IPS DF 6.9 (cell line): ENCODE measurements around the gene ARRB2.
A peak's percentile ranks its signal among the peaks of the same experiment; 100 is the strongest.

Source experiments
- DNase-seq: peaks from one replicate; pipeline ENCODE4 v3.0.0-alpha.2; 2013; ENCODE audit warnings: low read depth, low spot score
- H3K27ac ChIP-seq: one replicate; pipeline ENCODE4 v1.5.1; 2013; ENCODE audit warnings: low read length, control low read depth
- H3K27me3 ChIP-seq: 2 replicates; pipeline ENCODE4 v1.6.1; 2013; ENCODE audit warnings: mild to moderate bottlenecking, low read length; ENCODE audit not compliant: control insufficient read depth, insufficient read depth
- H3K36me3 ChIP-seq: 2 replicates; pipeline ENCODE4 v1.6.1; 2013; ENCODE audit warnings: low read length; ENCODE audit not compliant: control insufficient read depth, insufficient read depth
- H3K4me1 ChIP-seq: 2 replicates; pipeline ENCODE4 v1.6.1; 2013; ENCODE audit warnings: low read length; ENCODE audit not compliant: control insufficient read depth, insufficient read depth
- H3K4me3 ChIP-seq: 2 replicates; pipeline ENCODE4 v1.5.1; 2013; ENCODE audit warnings: mild to moderate bottlenecking, low read length
- H3K9me3 ChIP-seq: 2 replicates; pipeline ENCODE4 v1.6.1; 2013; ENCODE audit warnings: low read length, inconsistent platforms; ENCODE audit not compliant: control insufficient read depth, insufficient read depth
- WGBS: extraction: QIAGEN DNeasy Blood & Tissue Kit; methylation state at CpG from one replicate; pipeline ENCODE4 v1.1.7; 2013; ENCODE audit warnings: mixed read lengths, missing lambda C conversion rate; ENCODE audit not compliant: insufficient read length, insufficient coverage; 5-methylcytosine and 5-hydroxymethylcytosine counted together

ARRB2 gene

GRCh38 chr17:4709794-4710692 is at the start of gene ARRB2:
Gene ARRB2, plus strand, starts transcription at chr17:4710632. Its CDS starts 90 bp downstream, at chr17:4710722.
- Histone ChIP-seq H3K27ac (no peak within 1 kb of the TSS), H3K4me1 (peaks cover 3% of the 10 kb centered on the region), H3K9me3 (no peaks in the 10 kb centered on the region), H3K4me3 (peak within 1 kb of the TSS; percentile 67), H3K36me3 (no peaks in the 10 kb centered on the region), H3K27me3 (no peaks in the 10 kb centered on the region)
- DNase-seq: peak; percentile 91
- no CpG with 5 or more reads among the region's 67 CpGs for WGBS

GRCh38 chr17:4663711-4664110 is 46.7 kb upstream of the ARRB2 start:
- no peaks in the 10 kb centered on the region for H3K36me3 ChIP-seq
- H3K27ac ChIP-seq: no peak overlapping the region
- H3K4me1 ChIP-seq: no peaks in the 10 kb centered on the region
- no CpG with 5 or more reads among the region's 8 CpGs for WGBS
- DNase-seq: no peak
- no peak overlapping the region for H3K4me3 ChIP-seq
- H3K9me3 ChIP-seq: no peaks in the 10 kb centered on the region
- no peaks in the 10 kb centered on the region for H3K27me3 ChIP-seq

GRCh38 chr17:4664230-4664629 is 46.2 kb upstream of the ARRB2 start:
- no peaks in the 10 kb centered on the region for H3K27me3 ChIP-seq
- H3K27ac ChIP-seq: no peak overlapping the region
- no peaks in the 10 kb centered on the region for H3K4me1 ChIP-seq
- no peak for DNase-seq
- no peaks in the 10 kb centered on the region for H3K9me3 ChIP-seq
- WGBS: no CpG with 5 or more reads among the region's 9 CpGs
- H3K4me3 ChIP-seq: no peak overlapping the region
- no peaks in the 10 kb centered on the region for H3K36me3 ChIP-seq

GRCh38 chr17:4665027-4665426 is 45.4 kb upstream of the ARRB2 start:
- H3K4me3 ChIP-seq: no peak overlapping the region
- no peak for DNase-seq
- H3K9me3 ChIP-seq: no peaks in the 10 kb centered on the region
- no peaks in the 10 kb centered on the region for H3K36me3 ChIP-seq
- H3K27ac ChIP-seq: no peak overlapping the region
- H3K27me3 ChIP-seq: no peaks in the 10 kb centered on the region
- H3K4me1 ChIP-seq: no peaks in the 10 kb centered on the region
- no CpG with 5 or more reads among the region's 9 CpGs for WGBS

- no peak overlapping the region for H3K27ac ChIP-seq
- no peaks in the 10 kb centered on the region for H3K4me1 ChIP-seq
- no peaks in the 10 kb centered on the region for H3K27me3 ChIP-seq
- H3K9me3 ChIP-seq: no peaks in the 10 kb centered on the region
- no peak for DNase-seq
- 0 out of 2 replicates have a peak, but pooled peaks cover 5% of the 10 kb centered on the region for H3K36me3 ChIP-seq
- no peak overlapping the region for H3K4me3 ChIP-seq
- WGBS: no CpG with 5 or more reads among the region's 5 CpGs
Observed at GRCh38 chr17:4666296-4666695, 44.1 kb upstream of the ARRB2 start.

GRCh38 chr17:4667166-4667565 is 43.3 kb upstream of the ARRB2 start:
- Histone ChIP-seq H3K27me3 (no peaks in the 10 kb centered on the region), H3K4me1 (no peaks in the 10 kb centered on the region), H3K4me3 (no peak overlapping the region), H3K27ac (no peak overlapping the region), H3K9me3 (no peaks in the 10 kb centered on the region), H3K36me3 (peaks cover 10% of the 10 kb centered on the region; the same call in 1 of the 2 replicates)
- no CpG with 5 or more reads among the region's 4 CpGs for WGBS
- DNase-seq: no peak

GRCh38 chr17:4672055-4672630 is 38.3 kb upstream of the ARRB2 start:
- DNase-seq: no peak
- Histone ChIP-seq H3K27me3 (no peaks in the 10 kb centered on the region), H3K9me3 (no peaks in the 10 kb centered on the region), H3K4me1 (no peaks in the 10 kb centered on the region; the same call in 1 of the 2 replicates), H3K4me3 (no peak overlapping the region), H3K36me3 (peaks cover 47% of the 10 kb centered on the region), H3K27ac (no peak overlapping the region)
- WGBS: no CpG with 5 or more reads among the region's 9 CpGs

GRCh38 chr17:4672751-4673150 is 37.7 kb upstream of the ARRB2 start:
- Histone ChIP-seq H3K4me1 (no peaks in the 10 kb centered on the region; the same call in 1 of the 2 replicates), H3K36me3 (peaks cover 47% of the 10 kb centered on the region), H3K9me3 (no peaks in the 10 kb centered on the region), H3K27me3 (no peaks in the 10 kb centered on the region), H3K27ac (no peak overlapping the region), H3K4me3 (no peak overlapping the region)
- no CpG with 5 or more reads among the region's 8 CpGs for WGBS
- no peak for DNase-seq

GRCh38 chr17:4673169-4673568 is 37.3 kb upstream of the ARRB2 start:
- H3K9me3 ChIP-seq: no peaks in the 10 kb centered on the region
- no peaks in the 10 kb centered on the region for H3K27me3 ChIP-seq
- no CpG with 5 or more reads among the region's 11 CpGs for WGBS
- H3K36me3 ChIP-seq: peaks cover 47% of the 10 kb centered on the region
- H3K27ac ChIP-seq: no peak overlapping the region
- no peaks in the 10 kb centered on the region; the same call in 1 of the 2 replicates for H3K4me1 ChIP-seq
- DNase-seq: no peak
- no peak overlapping the region for H3K4me3 ChIP-seq

- Histone ChIP-seq H3K4me3 (no peak overlapping the region), H3K4me1 (no peaks in the 10 kb centered on the region; the same call in 1 of the 2 replicates), H3K27me3 (no peaks in the 10 kb centered on the region), H3K36me3 (peaks cover 52% of the 10 kb centered on the region), H3K27ac (no peak overlapping the region), H3K9me3 (no peaks in the 10 kb centered on the region)
- WGBS: no CpG with 5 or more reads among the region's 27 CpGs
- no peak for DNase-seq
Observed at GRCh38 chr17:4673986-4674684, 36.3 kb upstream of the ARRB2 start.
